HG03095 (cell line): ENCODE results near the gene PDE7B.

ENCODE experiments used
- ATAC-seq: cut with Tn5 transposase; IDR thresholded peaks from one replicate; pipeline ENCODE4 v1.9.1; 2021; ENCODE audit warnings: moderate library complexity; ENCODE audit not compliant: unreplicated experiment

Gene PDE7B

GRCh38 chr6:135922746-135923145 lies 71.2 kb downstream of the PDE7B start:
- no peak for ATAC-seq

GRCh38 chr6:135932651-135933050 lies 81.2 kb downstream of the PDE7B start:
- ATAC-seq: no peak

GRCh38 chr6:135935941-135936601 lies 84.6 kb downstream of the PDE7B start:
- no peak for ATAC-seq

- no peak for ATAC-seq
Measured at GRCh38 chr6:135936606-135937005, 85.1 kb downstream of the PDE7B start.

- no peak for ATAC-seq
Measured at GRCh38 chr6:135937106-135937505, 85.6 kb downstream of the PDE7B start.

GRCh38 chr6:135938576-135939207 lies 87.2 kb downstream of the PDE7B start:
- ATAC-seq: no peak

- ATAC-seq: no peak
Measured at GRCh38 chr6:135939208-135939591, 87.7 kb downstream of the PDE7B start.

GRCh38 chr6:135940616-135941167 lies 89.2 kb downstream of the PDE7B start:
- no peak for ATAC-seq

GRCh38 chr6:135941275-135942025 lies 89.9 kb downstream of the PDE7B start:
- no peak for ATAC-seq

- no peak for ATAC-seq
Measured at GRCh38 chr6:135944120-135944519, 92.6 kb downstream of the PDE7B start.

- ATAC-seq: no peak
Measured at GRCh38 chr6:135946674-135947073, 95.2 kb downstream of the PDE7B start.

GRCh38 chr6:135950669-135951068 lies 99.2 kb downstream of the PDE7B start:
- no peak for ATAC-seq

GRCh38 chr6:135951169-135951568 lies 99.7 kb downstream of the PDE7B start:
- ATAC-seq: no peak

- no peak for ATAC-seq
Measured at GRCh38 chr6:135953818-135954217, 102.3 kb downstream of the PDE7B start.

- no peak for ATAC-seq
Measured at GRCh38 chr6:135955099-135955498, 103.6 kb downstream of the PDE7B start.

GRCh38 chr6:135962731-135963130 lies 111.2 kb downstream of the PDE7B start:
- no peak for ATAC-seq

- ATAC-seq: no peak
Measured at GRCh38 chr6:135970750-135971149, 119.2 kb downstream of the PDE7B start.

- ATAC-seq: no peak
Measured at GRCh38 chr6:135971351-135971750, 119.8 kb downstream of the PDE7B start.

- no peak for ATAC-seq
Measured at GRCh38 chr6:135972150-135972549, 120.6 kb downstream of the PDE7B start.

GRCh38 chr6:135972586-135972985 lies 121.1 kb downstream of the PDE7B start:
- ATAC-seq: no peak

- ATAC-seq: no peak
Measured at GRCh38 chr6:135974426-135974825, 122.9 kb downstream of the PDE7B start.

- ATAC-seq: no peak
Measured at GRCh38 chr6:135976585-135976984, 125.1 kb downstream of the PDE7B start.
